ENCODE data around the gene TRAF3. TPM values are rescaled to one million over a fixed set of nuclear protein-coding genes. Genes with fewer than 3 reads are reported as not detected.

The TRAF3 gene
- total RNA-seq, 2 donors from 2014 or later = 20.8 to 26.0 TPM

DNA sequence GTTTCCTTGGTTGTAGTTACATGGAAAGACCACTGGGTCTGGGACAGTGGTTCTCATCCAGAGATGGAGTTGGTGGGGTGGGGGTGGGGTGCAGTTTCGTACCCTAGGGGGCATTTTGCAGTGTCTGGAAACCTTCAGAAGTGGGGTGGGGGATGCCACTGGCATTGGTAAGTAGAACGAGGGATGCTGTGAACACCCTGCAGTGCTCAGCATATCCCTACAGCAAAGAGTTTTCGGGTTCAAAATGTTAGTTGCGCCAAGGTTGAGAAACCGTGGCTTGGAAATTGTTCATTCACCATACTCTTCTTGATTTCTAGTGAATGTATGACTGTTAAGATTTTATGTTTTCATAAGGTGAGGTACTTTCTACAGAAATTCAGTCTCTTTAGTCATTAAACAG is 28.7 kb downstream of the TRAF3 start:
- H3K27me3 ChIP-seq = no peaks in the 10 kb centered on the region
- DNase-seq = no peak
- no peak for TF ChIP-seq CTCF (IDR thresholded peaks at IDR 0.05)
- no peak overlapping the region for H3K27ac ChIP-seq
- intact Hi-C loops (cut with DNase I) = no loop called here
- H3K4me3 ChIP-seq = no peak overlapping the region
- H3K36me3 ChIP-seq = no peaks in the 10 kb centered on the region
- peaks cover 11% of the 10 kb centered on the region for H3K4me1 ChIP-seq
- H3K9ac ChIP-seq (ENCODE audit: low read depth in 2 of 2, low read length in 2 of 2) = no peak overlapping the region
- H3K9me3 ChIP-seq = no peaks in the 10 kb centered on the region

- DNase-seq = no peak
- no peaks in the 10 kb centered on the region for H3K27me3 ChIP-seq
- H3K4me1 ChIP-seq = peaks cover 11% of the 10 kb centered on the region
- intact Hi-C loops (cut with DNase I) = no loop called here
- no peaks in the 10 kb centered on the region for H3K9me3 ChIP-seq
- H3K9ac ChIP-seq (ENCODE audit: low read depth in 2 of 2, low read length in 2 of 2) = no peak overlapping the region
- H3K4me3 ChIP-seq = no peak overlapping the region
- H3K36me3 ChIP-seq = no peaks in the 10 kb centered on the region
- TF ChIP-seq CTCF (IDR thresholded peaks at IDR 0.05) = no peak
- peak overlapping the region; percentile 49 for H3K27ac ChIP-seq
Measured at GRCh38 chr14:102806447-102806846, 29.2 kb downstream of the TRAF3 start.

GRCh38 chr14:102807013-102807406 is 29.8 kb downstream of the TRAF3 start:
- TF ChIP-seq CTCF (IDR thresholded peaks at IDR 0.05) = no peak
- intact Hi-C loops (cut with DNase I) = no loop called here
- H3K36me3 ChIP-seq = no peaks in the 10 kb centered on the region
- peak overlapping the region; percentile 49 for H3K27ac ChIP-seq
- H3K9me3 ChIP-seq = no peaks in the 10 kb centered on the region
- H3K9ac ChIP-seq (ENCODE audit: low read depth in 2 of 2, low read length in 2 of 2) = peak overlapping the region in 1 of 2 donors; percentile 15
- DNase-seq = no peak
- peaks cover 11% of the 10 kb centered on the region for H3K4me1 ChIP-seq
- no peaks in the 10 kb centered on the region for H3K27me3 ChIP-seq
- no peak overlapping the region for H3K4me3 ChIP-seq

DNA sequence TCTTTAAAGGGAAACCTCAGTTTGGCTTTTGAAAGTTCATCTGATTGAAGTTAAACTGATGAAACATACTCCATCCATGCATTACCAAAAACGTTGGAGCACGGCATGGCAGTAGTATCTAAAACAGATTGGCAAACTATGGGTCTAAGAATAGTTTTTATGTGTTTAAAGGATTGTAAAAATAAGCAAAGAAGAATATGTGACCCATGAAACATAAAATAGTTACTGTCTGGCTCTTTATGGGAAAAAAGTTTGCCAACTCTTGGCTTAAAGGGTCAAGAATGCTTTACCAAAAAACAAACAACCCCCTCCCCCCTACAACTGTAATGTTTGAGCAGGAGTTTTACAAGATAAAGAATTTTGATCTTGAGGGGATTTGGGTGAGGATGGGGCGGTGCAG is 32.6 kb downstream of the TRAF3 start:
- H3K4me1 ChIP-seq = peaks cover 11% of the 10 kb centered on the region
- H3K27me3 ChIP-seq = no peaks in the 10 kb centered on the region
- H3K36me3 ChIP-seq = no peaks in the 10 kb centered on the region
- no peak overlapping the region for H3K9ac ChIP-seq (ENCODE audit: low read depth in 2 of 2, low read length in 2 of 2)
- no peak for TF ChIP-seq CTCF (IDR thresholded peaks at IDR 0.05)
- no peak for DNase-seq
- H3K9me3 ChIP-seq = no peaks in the 10 kb centered on the region
- no peak overlapping the region for H3K4me3 ChIP-seq
- no peak overlapping the region for H3K27ac ChIP-seq
- intact Hi-C loops (cut with DNase I) = no loop called here

GRCh38 chr14:102810523-102810922 is 33.3 kb downstream of the TRAF3 start:
- Histone ChIP-seq H3K9ac (ENCODE audit: low read depth in 2 of 2, low read length in 2 of 2) (no peak overlapping the region), H3K36me3 (no peaks in the 10 kb centered on the region), H3K27ac (no peak overlapping the region), H3K4me3 (no peak overlapping the region), H3K27me3 (no peaks in the 10 kb centered on the region), H3K9me3 (no peaks in the 10 kb centered on the region), H3K4me1 (peaks cover 11% of the 10 kb centered on the region)
- TF ChIP-seq CTCF (IDR thresholded peaks at IDR 0.05) = no peak
- intact Hi-C loops (cut with DNase I) = no loop called here
- DNase-seq = no peak
